HG02798 (cell line): ENCODE results near the gene CACNA1C.

Experiments used
- ATAC-seq: cut with Tn5 transposase; IDR thresholded peaks from one replicate; pipeline ENCODE4 v1.9.1; 2021; ENCODE audit warnings: mild to moderate bottlenecking; ENCODE audit not compliant: unreplicated experiment, poor library complexity

The CACNA1C gene

DNA sequence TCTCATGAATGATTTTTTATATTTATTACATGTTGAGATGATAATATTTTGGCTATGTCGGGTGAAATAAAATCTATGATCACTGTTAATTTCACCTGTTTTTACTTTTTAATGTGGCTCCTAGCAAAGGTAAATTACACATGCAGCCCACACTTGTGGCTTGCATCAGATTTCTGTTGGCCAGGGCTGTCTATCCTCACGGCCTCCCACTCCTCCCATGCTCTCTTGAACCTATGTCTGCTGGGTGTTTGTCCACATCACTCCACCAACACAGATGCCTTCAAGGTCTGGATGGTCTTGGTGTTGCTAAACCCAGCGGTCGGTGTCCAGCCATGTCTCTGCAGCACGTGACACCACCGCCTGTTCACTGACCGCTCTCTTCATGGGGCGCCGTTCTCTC lies 402.6 kb downstream of the CACNA1C start:
- no peak for ATAC-seq

DNA sequence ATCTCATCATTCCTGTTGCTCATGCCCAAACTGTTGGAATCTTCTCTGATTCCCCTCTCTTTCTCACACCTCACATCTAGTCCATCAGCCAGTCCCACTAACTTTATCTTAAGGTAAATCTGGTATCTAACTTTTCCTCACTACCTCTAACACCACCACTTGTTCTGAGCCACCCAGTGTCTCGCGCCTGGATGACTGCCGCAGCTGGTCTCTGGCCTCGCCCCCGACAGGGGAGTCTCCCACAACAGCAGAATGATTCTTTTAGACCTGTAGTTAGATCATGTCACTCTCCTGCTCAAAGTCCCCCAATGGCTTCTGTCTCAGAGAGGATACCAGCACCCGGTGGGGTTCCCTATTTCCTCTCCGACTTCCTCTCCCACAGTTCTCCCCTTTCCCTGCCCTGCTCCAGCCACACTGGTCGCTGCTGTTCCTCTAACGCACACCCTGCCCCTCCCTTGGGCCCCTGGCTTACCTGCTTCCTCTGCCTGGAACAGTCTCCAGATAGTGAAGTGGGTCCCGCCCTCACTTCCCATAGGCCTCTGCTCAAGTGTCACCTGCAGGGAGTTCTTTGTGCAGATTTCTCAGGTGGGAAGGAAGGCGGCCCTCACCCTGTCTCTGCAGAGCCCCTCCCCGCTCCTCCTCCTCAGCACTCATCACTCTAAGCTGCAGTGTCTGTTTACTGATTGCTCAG lies 403.5 kb downstream of the CACNA1C start:
- no peak for ATAC-seq

DNA sequence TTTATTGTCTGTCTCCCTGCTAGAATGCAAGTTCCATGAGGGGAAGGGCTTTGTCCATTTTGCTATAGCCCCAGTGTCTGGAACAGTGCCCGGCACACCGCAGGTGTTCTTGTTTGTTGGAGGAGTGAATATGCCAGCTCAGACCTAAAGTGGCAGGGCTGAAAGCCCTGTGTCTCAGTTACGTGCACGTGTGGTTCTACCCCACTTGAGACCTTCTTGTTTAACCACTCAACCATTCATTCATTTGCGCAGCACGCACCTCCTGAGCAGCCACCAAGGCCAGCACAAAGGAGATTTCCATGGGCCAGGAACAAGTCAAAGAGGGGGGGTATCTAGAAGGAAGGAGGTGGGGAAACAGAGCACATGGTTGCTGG lies 404.0 kb downstream of the CACNA1C start:
- ATAC-seq, result no peak

DNA sequence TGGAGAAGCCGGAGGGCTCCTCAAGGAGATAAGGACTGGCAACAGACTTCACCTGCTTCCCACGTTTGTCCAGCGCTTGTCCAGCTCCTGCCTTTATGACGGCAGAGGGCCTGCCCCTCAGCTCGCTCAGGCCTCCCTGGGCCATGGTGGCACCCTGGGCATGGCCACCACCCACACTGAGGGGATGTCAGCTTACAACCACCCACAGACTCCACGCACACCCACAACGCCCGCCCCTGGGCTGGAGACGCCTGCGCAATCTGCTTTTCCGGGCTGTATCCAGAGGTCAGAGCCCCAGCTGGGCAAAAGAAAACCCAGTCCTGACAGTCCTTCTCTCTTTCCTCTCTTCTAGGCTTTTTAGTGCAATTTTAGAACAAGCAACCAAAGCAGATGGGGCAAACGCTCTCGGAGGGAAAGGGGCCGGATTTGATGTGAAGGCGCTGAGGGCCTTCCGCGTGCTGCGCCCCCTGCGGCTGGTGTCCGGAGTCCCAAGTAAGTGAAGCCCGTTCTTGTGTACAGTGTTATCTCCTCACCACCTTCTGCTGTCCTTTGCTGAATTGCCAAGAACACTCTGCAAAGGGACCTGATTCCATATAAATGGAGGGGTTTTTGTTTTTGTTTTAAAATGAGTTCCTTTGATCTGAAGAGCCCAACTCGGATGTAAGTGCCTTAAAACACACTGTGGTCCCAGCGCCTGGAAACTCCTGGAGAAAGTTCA lies 404.6 kb downstream of the CACNA1C start:
- no peak for ATAC-seq

DNA sequence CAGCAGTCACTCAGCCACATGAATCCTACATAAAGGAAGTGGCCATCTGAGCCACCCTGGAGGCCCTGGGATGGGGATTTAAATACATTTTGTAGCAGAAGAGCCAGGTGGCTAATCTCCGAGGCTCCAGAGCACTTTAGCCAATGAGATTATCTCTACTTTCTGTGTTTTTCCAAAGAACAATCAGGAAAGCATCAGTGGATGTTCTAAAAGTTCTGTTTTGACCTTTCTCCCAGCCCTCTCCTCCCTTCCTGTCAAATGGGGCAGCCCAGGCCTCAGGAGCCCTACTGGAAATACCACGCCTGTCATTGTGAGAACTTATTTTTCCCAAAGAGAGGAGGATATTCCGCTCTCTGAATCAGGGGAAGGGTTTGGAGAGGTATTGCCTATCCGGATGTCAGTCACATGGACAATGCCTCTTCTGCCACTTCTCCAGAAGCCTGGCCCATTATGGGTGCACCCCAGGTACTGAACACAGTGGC lies 405.2 kb downstream of the CACNA1C start:
- no peak for ATAC-seq

DNA sequence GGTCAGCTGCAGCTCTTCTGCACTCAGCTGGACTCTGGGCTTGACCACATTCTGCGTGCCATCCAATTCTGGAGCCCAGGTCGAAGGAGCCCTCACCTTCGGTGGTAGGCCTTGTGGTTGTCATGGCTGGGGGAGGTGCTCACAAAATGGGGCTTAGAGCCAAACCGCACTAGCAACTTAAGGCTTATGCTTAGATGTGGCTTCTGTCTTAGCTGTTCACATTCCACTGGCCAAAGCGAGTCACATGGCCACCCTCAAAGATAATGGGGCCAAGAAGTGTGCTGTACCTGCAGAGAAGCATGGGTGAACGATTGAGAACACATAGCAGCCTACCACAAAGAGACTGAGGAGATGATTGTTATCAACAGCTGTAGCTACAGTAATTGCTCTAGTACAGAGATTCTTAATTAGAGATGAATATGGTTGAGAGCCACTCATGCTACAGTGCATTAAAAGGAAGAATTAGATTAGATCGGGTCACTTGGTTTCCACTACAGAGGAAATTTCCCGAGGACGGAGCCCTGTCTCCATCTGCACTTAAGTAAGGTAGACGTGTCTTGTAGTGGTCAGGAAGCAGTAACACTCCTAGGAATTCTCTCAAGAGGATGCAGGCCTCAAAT lies 407.4 kb downstream of the CACNA1C start:
- ATAC-seq, result no peak

DNA sequence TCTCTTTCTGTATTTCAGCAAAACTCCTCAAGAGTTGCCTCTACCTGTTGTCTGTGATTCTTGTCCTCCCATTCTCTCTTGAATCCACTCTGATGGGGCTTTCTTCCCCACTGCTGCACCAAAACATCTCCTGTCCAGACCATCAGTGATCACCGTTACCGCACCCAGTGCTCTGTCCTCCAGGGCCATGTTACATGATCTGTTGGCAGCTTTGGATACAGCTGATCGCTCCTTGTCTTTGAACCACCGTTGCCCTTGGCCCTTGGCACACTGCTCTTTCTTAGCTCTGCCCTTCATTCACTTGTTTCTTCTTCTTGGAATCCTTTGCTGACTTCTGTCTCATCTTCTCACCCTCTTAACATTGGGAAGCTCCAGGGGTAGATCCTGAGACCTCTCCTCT lies 408.3 kb downstream of the CACNA1C start:
- ATAC-seq, result no peak

DNA sequence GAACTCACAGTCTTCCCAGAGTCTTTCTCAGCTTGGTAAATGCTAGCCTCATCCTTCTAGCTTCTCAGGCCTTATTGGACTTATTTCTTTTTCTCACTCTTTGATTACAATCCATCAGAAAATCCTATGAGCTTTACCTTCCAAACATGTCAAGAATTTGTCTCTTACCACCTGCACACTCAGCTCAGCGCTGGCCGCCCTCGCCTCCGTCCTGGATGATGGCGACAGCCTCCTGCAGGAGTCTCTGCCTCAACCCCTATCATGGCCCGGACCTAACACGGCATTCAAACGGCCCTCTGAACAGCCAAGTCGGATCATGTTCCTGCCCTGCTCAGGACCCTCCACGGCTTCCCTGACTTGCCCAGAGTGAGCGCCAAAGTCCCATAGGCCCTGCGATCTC lies 408.9 kb downstream of the CACNA1C start:
- ATAC-seq, result no peak

DNA sequence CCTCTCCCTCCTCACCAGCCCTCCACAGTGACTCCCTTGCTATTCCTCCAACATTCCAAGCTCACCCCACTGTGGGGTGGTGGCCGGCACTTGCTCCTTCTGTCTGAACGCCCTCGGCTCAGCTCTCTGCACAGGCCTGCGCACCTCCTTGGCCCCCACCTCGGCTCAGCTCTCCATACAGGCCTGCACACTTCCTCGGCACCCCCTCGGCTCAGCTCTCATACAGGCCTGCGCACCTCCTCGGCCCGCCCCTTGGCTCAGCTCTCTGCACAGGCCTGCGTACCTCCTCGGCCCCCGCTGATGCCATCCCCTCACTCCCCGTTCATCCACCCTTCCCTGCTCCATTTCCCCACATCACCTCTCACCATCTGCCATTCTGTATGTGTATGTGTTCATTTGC lies 409.3 kb downstream of the CACNA1C start:
- no peak for ATAC-seq

DNA sequence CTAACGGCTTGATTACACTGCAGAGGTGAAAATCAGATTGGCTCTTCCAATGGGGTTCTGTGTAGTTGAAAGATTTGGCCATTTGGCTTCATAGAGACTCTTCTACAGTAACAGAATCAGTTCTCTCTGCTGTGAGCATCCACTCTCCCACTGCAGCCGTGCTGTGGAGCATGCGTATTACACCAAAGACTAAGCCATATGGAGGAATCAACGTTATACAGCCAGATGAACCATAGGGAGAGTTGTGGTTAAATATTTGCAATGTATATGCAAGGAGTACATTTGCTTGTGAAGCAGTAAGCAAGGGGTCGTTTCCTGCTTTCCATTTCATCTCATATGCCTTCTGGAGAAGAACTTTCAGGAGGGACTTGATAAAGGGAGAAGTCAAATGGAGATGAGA lies 410.9 kb downstream of the CACNA1C start:
- no peak for ATAC-seq

DNA sequence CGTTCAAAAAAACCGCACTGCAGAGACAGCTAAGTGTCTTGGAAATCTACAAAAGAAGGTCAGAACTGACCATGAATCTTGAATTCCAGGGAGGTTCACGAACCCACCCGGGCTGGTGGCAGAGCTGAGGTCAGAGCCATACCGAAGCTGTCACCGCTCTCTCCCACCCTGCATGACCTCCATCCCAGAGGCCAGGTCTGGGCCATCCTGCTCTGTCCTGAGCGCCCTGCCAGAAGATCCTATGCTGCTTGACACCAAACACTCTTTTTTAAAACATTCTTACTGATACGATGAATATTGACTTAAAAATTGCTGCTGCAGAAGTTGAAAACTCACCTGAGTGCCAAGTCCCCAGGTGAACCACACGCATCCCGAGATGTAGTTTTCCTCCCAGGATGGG lies 412.9 kb downstream of the CACNA1C start:
- ATAC-seq, result no peak

DNA sequence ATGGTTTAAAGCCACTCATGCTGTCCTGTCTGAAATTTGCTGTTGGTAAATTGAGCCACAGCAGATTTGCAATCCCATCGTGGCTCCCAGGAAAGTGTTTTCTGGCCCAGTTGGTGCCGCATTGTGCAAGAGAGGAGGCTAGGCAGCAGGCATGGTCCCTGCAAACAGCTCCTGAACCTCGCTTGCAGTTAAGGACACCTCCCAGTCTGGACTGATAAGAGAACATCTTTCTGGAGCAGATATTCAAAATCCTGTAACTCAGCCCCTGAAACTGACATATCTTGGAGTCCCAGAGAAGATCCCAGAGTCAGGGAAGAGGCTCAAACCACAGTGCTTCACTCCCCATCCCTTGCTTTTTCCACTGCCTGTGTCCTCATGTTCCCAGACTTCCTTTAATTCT lies 413.4 kb downstream of the CACNA1C start:
- ATAC-seq, result no peak

DNA sequence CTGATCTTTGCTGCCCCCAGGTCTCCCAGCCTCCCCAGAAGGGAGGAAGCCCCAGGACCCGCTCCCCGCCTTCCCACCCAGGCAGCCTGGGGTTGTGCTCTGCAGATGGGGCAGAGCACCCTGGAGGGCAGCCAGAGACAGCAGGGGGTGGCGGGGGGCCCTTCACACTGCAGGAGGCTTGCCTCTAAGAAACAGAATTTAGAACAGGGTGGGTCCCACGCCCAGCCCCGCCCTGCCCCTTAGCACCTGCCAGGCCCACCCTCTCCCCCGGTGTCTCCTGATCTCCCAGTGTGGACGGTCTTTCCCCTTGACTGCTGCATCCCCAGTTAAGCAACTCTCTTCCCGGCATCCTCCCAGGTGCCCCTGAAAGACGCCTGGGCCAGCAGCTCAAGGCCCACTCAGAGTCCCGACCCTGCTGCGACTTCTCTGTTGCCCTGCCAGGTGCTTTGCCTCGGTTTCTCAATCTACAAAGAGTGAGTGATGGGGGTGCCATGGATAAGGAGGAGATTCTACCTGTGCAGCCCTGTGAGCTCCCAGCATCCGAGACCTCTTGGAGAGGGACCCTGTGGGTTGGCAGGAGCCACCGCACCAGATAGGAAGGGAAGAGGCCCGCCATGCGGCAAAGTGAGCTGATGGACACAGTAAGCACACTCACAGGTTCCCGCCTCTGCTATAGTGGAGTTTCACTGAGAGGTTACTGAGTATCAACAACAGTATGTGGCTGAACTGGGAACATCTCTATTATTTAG lies 414.8 kb downstream of the CACNA1C start:
- ATAC-seq, result no peak

DNA sequence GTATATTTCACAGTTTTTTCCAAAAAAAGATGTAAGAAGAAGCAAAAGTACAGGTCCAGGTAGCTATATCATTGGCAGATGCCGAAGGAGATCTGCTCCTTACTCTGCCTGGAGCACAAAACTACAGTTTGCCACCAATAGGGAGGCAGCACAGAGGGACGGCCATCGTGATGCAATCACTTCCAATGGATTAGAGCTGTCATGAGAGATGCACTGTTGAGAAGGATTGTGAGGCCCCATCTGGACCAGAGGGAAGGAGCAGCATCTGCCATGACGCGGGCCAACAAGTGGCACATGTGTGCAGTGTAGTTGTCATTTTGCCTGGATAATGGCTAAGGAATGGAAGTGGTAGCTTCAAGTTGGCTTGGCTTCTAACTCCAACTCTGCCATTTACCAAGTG lies 423.2 kb downstream of the CACNA1C start:
- ATAC-seq, result no peak

DNA sequence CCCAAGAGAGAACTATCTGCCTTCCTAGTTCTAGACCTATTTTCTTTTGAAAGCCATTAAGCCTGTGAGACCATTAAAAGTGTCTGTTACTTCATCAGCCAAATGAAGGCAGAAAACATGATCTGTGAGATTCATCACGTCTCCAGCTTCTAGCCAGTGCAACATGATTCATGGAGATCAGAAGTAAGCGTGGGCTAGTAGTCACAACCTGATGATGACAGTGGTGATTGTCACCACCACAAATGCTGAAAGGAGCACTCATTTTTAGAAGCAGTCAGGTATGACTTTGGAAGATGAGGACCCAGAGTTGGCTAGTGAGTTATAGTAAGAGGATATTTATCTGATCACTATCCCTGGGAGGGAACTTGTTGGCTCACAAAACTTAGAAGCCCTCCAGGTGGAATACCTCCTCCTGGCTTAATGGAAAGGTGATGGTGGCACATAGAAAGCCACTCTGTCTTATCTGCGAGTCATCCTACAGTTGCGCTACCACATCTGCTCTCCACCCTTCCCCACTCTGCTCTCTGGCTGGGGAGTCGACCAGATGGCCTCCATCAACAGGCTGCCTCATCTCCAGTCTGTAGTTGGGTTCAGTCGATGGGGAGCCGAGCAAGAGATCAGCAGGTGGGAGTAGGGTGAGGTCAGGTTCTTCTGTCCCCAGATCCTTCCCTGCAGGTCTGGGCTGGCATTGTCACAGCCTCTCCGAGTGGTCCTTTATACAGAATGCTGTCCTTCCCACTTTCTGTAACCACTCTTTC lies 424.4 kb downstream of the CACNA1C start:
- ATAC-seq, result no peak

DNA sequence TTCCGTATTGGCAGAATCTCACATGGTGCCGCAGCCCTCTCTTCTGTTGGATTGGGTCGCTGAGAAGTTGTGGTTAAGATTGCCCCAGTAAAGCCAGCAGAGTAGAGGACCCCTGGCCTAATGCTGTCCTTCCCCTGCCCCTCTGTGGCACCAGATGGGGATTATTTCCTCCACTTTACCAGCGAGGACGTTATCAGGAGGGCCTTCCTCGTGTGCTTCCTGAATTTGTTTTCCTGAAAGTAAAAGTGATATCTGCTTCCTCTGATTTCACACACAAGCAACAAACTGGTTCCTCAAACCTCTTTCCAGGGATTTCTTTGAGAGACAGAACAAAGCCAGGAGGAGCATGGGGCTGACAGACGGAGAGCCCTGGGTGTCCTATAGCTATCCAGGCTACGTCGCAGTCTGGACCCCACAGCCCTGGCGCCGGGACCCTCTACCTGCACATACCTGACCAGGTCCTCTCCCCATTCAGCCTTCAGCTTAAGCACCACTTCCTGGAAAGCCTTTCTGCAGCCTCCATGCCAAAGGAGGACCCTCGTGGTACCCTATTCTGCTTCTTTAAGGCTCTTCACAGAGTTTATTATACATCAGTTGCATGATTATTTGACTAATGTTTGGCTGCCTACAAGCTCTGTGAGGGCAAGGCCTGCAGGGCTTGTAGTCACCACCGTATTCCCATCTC lies 427.2 kb downstream of the CACNA1C start:
- no peak for ATAC-seq

DNA sequence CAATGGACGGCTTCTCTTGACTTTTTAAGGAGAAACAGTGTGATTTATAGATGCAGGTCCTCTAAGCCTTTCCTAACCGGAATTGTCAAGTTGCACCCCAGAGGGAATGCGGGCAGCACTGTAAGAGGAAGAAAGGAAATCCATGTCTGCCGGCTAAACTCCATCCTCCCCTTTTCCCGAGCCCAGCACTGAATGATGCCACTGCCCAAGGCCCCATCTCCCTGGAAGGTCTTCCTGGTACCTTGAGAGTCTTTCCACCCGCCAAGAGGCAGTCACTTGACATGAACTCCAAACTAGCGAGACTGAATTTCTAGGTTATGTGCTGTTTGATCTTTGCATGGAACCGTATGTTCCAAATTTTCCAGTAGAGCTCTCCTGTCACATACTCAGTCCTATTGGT lies 428.6 kb downstream of the CACNA1C start:
- no peak for ATAC-seq

DNA sequence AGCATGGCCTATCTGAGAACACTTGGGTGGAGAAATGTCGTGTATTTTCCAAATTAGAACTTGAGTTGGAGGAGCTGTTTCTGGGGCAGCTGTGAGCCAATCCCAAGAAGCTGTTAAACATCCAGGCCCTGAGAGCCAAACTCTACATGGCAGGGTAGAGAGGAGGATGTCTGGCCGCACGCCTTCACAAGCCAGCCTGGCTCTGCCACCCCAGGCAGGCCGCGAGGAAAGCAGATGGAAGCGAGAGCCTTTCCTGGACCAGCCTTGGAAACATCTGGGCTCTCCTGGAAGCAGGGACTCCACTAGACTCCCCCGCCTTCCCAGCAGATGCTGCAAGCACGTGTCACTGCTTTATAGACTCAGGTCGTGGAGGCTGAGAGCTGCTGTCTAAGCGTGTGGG lies 429.2 kb downstream of the CACNA1C start:
- ATAC-seq, result no peak

DNA sequence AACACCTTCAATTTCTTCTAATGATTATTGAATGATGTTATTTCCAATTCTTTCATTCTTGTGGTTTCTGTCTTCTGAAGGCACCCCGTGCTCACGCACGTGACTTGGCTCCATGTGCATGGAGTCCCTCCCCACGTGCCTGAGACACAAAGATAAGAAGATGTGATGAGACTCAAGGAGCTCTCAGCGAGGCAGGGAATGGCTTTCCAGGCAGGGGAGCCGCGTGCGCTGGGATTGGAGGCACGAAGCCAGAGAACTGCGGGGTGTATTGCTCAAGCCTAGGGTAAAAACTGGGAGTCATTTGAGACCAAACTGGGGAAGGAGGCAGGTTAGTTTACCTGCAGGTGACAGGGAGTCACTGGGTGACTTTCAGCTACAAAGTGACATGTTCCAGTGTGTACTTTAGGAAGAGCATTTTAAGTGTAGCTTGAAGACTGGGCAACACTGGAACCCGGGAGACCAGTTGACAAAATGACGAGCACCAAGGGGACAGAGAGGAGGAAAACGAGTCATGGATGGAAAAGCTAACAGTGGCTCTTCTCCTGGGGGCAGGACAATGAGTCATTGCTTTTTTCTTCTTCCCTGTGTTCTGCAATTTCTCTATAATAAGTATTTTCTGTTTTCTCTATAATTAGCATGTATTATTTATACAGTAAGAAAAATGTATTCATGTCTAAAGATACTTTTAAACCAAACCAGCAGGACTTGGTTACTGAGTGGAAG lies 430.3 kb downstream of the CACNA1C start:
- ATAC-seq, result no peak
